NCI-H1930 (cell line): ENCODE data around the gene LRRC7.
"Not testable (repeated sequence)": the region's sequence is repeated elsewhere in the genome, so short reads cannot be mapped to it uniquely, and the experiment has no call there.

Experiments used
- DNase-seq, 2 experiments: peaks; one replicate each; lab custom pipeline; 2025; lab: John Stamatoyannopoulos, UW

LRRC7 gene

DNA sequence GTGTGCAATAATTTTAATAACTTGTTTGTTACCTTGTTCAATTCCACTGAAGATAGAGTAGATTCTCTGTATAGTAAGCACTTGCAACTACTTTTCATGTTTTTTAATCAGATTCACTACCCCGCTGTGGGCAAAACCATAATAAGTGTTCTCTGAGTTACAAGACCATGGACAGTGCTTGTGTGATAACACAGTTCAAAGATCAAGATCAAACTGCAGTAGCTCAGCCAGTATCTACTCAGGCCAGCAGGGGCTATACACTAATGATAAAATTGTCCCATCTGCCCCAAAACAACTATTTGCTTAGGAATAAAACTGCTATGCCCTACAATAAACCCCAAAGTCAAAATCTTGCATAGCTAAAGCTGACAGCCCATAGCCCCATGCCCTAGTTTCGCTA lies 129.6 kb downstream of the LRRC7 start:
- no peak for DNase-seq

DNA sequence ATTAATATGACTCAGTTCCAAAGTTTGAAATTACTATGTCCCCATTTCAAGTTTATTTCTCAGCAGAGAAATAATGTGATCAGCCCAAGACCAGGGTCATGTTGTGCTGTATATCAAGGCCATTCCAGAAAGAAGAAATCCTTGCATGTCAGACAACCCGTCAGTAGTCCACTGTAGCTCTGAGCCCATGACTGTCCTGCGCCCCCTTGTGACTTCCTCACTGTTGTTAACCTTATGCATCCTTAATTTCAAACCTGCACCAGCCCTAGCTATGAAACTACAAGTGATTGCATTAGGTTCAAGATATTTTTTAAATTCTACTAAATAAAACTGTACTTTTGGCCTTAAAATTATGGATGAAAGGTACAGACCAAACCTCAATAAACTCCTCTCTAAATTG lies 133.0 kb downstream of the LRRC7 start:
- no peak for DNase-seq

DNA sequence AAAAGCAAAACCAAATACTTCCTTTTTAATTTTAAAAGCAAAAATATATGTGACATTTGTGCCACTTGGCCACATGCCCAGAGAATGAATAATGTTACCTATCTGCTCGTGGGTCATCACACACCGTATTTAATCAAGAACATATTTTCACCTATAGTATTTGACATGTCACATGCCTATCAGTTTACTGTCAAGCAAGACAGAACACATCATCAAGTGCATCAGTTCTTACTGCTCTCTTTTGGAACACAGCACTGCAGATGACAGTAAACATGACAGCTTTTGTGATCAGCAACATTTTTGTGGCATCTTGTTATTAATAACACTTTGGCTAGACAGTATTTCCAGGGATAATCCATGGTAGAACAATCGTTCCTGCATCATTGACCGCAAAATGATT lies 134.4 kb downstream of the LRRC7 start:
- DNase-seq: no peak

DNA sequence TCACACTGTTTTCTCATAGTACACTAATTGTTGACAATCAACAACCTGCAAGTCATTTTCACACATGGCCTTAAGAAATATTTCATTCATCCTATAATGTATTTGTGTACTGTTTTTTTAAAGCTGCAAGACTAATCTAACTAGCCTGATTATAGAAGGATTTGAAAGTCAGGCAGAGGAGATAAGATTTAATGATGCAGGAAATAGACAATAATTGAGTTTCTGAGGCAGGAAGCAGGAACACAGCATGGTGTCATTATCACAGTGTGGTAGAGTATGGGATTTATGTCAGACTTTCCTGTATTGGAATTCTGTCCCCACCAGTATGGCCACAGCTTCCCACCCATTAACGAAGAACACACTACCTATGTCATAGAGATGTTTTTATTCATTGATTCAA lies 138.8 kb downstream of the LRRC7 start:
- no peak for DNase-seq

DNA sequence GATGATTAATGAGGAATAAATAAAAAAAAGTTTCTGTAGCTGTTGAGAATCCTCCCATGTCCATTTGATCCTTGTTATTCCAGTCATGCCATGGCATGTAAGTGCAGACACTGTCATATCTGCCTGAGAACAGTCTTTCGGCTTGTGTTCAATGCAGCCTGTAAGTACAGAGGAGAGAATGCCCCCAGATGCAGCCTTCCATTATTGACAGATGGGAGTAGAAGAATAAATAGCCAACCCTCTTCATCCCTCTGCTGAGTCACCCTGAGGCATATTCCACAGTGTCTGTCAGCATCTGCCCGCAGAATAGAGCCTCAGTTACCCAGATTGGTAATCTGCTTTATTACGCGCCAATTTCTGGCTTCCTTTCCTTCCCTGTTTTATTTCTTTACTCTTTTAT lies 139.4 kb downstream of the LRRC7 start:
- no peak for DNase-seq

DNA sequence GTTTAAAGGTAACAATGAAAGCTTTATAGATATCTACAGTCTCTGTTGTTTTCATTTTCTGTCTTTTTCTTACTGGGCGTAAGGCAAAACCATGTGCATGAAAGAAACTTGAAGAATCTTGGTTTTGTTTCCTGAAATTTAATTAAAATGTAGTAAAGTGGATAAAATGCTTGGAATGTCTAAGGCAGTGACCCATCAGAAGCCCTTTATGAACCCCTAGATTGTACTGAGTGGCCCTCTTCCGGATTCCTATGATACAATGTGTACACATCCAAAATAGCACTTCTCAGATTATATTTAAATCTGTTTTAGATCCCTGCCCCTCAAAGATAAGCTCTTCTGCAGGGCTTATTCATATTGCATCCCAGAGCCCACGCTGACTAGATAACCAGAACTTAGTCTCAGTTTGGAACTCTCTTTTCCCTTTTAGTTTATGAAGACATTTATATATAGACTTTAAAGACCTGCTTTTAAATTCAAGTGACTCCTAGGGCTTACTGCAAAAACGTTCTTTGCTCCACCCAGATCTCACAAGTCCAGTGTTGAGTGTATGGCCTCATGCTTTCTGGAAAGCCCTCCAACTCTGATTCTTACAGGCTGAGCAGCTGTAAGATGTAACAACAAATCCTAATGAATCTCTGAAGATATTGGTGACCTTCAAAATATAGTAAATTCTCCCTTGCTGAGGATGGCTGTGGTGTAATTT lies 142.9 kb downstream of the LRRC7 start:
- DNase-seq: no peak

GRCh38 chr1:69711190-69711930 lies 143.6 kb downstream of the LRRC7 start:
- DNase-seq: no peak

DNA sequence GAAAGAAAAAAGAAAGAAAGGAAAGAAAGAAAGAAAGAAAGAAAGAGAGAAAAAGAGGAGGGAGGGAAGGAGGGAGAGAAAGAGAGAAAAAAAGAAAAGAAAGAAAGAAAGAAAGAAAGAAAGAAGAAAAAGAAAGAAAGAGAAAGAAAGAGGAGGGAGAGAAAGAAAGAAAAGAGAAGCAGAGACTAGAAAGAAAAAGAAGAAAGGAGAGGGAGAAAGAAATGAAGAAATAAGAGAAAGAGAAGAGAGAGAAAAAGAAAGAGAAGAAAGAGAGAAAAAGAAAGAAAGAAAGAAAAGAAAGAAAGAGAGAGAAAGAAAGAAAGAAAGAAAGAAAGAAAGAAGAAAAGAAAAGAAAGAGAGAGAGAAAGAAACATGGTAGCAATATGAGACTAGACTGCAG lies 150.1 kb downstream of the LRRC7 start:
- not testable (repeated sequence) for DNase-seq

DNA sequence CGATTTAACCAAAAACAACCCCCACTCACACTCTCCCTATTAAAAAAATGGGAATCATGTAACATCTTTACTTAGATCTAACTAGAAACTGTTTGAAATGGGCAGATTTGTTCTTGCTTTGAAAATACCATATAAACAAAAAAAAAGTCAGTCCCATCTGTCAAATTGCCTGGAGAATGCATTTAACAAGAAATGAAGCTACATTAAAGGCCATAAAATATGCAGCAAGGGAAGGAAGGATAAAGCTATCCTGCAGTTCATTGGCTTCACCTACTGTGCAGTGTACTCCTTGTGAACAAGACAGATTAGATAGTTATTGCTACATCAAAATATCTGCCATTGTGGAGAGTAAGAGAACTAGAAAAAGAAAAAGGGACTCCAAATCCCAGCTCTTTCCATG lies 160.5 kb downstream of the LRRC7 start:
- DNase-seq: no peak

DNA sequence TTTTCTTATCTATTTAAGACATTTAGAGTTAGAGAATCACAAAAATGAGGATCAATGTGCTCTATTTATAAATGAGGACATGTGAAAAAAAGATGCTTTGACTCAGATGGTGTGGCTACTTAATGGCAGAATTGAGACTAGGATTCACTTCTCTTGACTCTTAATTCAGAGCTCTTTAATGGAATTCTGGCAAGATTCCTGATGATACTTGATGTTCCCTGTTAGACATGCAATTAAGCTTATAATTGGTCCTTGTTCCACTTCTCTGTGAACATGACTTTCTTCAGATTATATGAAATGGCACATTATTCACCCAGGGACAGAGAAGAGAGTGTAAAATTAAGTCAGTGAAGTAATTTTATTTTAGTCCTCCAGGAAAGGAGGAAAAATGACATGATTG lies 165.3 kb downstream of the LRRC7 start:
- DNase-seq: no peak

- peak; percentile 48 to 58 for DNase-seq
Measured at GRCh38 chr1:69737527-69738185, 169.9 kb downstream of the LRRC7 start.

- DNase-seq: no peak
Measured at GRCh38 chr1:69738458-69739250, 170.9 kb downstream of the LRRC7 start.

GRCh38 chr1:69739251-69739605 lies 171.5 kb downstream of the LRRC7 start:
- no peak for DNase-seq

DNA sequence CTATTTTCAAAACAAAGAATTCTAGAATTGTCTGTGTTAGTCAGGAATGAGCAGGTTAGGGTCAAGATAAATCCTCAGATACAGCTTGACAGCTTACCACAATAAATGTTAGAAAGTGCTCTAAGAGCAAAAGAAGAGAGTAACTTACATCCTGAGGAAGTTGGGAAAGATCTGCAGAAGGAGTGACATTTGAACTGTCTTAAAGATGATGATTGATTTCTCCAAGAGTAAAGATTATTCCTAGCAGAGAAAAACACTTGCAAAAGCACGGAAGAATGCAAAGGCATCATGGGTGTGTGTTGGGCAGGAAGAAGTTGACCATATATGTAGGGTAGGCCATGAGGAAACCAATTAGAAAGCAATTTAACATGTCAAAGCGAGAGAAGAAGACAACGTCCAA lies 175.4 kb downstream of the LRRC7 start:
- no peak for DNase-seq

GRCh38 chr1:69744381-69744780 lies 176.7 kb downstream of the LRRC7 start:
- DNase-seq: no peak

DNA sequence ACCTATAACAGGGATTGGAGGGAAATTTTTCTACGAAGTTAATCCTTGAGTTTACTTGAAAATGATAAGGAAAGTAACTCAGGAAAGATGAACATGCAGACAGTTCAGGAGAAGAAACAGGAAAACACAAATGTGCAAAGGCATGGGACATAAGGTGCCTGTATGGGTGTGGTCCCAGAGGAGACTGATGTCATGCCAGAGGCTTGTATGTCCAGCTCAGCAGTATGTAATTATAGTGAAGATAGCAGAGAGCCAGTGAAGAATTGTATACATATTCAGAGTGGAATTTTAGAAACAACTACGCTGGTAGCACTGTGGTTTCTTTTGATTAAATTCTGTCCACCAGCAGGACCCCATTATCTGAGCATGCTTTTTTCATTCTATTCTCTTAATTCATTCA lies 179.5 kb downstream of the LRRC7 start:
- no peak for DNase-seq

DNA sequence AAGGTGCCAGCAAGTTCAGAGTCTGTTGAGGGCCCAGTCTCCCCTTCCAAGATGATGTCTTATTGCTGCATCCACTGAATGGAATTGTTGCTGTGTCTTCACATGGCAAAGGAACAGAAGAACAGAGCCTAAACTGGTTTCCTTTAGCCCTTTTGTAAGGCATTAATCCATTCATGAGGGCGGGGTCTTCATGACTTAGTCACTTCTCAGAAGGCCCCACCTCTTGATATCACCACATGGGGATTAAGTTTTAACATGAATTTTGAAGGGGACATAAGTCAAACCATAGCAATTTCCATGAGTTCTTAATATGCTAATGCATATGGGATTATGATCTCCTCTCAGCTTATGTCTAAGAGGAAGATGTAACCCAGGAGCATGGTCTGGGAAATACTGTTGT lies 182.9 kb downstream of the LRRC7 start:
- no peak for DNase-seq

DNA sequence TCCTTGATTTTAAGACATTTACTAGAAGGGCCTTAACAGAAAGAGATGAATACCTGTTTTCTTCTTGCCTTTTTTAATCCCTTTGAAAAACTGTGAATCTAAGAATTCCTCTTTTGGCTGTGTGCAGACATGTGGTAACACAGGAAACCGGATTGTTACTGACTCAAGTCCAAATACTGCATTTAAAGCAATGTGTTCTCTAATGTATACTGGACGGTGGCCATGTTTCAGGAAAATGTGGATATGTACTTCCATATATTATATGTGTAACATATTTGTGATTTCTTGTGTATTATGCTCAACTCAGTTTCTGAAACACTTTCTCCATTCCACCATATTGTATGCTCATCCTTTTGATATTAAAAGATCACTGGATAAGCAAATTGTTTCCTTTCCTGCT lies 185.1 kb downstream of the LRRC7 start:
- no peak for DNase-seq

GRCh38 chr1:69754521-69754920 lies 186.8 kb downstream of the LRRC7 start:
- no peak for DNase-seq

DNA sequence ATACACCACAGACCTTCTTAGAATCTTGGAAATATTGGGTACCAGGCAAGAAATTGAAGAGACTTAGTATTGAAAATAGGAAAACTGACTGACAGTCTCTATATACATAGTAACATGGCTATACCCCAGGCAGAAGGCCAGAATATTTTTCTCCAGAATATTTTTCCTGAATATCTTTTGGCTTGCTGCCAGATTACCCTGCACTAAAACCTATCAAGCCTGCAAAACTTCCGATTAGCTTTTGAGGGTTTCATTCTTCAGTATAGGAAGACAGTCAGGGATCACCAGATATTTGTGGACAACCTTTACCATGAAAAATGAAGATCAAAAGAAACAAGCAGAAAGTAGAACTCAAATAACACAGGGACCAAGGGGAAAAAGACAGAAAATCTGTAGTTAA lies 187.9 kb downstream of the LRRC7 start:
- DNase-seq: no peak

- DNase-seq: no peak
Measured at GRCh38 chr1:69765951-69766350, 198.2 kb downstream of the LRRC7 start.

GRCh38 chr1:69766431-69767180 lies 198.9 kb downstream of the LRRC7 start:
- DNase-seq: no peak
